T-helper 9 cell (primary cell): ENCODE measurements around the gene VWA8.

Experiments
- DNase-seq: peaks from one replicate; pipeline ENCODE4 v3.0.0-alpha.2; 2020

Gene VWA8

GRCh38 chr13:41722684-41723535 lies 238.0 kb downstream of the VWA8 start:
- no peak for DNase-seq

DNA sequence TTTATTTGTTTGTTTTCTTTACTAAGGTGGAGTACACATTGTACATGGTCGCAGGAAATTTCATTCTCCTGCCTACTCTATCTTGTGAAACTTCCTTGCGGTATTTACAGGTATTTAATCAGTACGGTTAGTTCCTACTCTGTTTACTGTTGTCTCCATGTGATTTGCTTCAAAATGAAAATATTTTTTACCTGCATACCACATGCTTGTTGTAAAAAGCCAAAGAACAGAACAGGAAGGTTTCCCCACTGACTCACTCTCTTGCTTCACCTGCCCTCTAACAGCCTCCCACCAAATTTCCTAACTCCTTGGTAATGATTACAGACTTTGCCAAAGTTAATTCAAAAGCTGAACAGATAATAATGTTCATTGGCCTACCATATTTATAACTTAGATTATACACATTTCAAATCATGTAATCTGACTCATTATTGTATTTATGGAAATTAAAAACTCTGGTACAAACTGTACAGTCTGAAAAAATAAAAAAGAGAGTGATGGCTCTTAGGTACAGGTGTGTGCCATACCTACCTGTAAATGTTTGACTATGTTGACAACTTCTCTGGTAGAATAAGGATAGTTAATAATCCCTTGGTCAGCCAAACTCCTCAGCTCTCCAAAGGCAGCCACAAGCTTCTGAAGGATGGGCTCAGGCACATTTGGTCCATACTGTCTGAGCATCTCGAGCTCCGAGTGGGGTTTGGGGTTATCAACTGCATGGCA lies 239.9 kb downstream of the VWA8 start:
- DNase-seq: no peak

- no peak for DNase-seq
These were observed 244.7 kb downstream of the VWA8 start for GRCh38 chr13:41716236-41716635.

- DNase-seq: no peak
These were observed 247.5 kb downstream of the VWA8 start for GRCh38 chr13:41713405-41713804.

DNA sequence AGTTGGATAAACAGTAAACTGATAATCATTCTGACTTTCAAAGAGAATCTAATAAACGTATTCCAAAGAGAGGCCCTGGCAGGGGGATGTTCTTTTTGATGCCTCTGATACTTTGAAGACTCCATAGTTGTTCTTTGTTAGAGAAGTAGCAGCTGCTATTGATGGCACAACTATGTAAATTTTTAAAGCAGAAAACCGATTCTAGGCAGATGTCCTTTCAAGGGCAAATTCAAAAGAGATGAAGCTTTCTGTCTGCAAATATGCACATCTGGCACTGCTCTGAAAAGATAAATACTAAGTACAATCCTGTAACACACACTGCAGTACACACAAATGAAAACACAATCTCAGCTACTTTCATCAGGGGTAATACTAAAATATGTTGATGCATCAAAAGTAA lies 250.1 kb downstream of the VWA8 start:
- DNase-seq: no peak

GRCh38 chr13:41709511-41709910 lies 251.4 kb downstream of the VWA8 start:
- DNase-seq: no peak

DNA sequence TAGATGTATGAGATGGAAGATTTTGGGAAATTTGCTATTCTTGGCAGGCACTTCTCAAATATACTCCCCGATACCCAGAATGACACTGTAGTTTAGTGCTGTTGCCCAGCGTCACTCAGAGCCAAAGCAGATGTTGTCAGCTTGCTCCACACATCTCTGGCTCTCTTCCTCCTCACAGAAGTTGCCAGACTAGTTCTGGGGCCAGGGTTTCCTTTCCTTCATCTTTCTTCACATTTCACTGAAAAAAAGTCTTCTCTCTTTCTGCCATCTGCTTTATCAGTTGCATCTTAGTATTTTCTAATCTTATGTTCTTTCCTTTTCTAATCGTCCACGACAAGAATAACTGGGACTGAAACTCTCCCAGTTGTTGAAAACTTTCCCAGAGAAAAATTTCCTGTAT lies 252.2 kb downstream of the VWA8 start:
- DNase-seq: no peak

GRCh38 chr13:41707194-41707821 lies 253.6 kb downstream of the VWA8 start:
- no peak for DNase-seq

DNA sequence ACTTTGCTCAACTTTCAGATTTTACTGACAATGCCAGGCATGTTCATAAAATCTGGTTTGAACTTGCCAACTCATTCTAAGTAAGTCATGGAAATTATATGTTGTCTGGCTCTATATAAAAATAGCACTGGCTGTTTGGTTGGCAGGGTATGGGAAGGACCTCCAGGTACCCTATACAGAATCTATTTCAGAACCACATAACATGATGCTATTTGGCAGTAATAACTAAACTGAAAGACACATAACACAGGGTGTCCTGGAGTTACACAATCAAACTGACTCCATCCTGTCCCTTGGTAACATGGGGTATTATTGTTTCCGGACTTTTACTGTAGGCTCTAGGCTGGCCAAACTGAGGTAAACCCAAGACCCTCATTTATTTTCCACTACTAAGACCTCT lies 254.8 kb downstream of the VWA8 start:
- DNase-seq: no peak

GRCh38 chr13:41702540-41702939 lies 258.4 kb downstream of the VWA8 start:
- no peak for DNase-seq

- DNase-seq: no peak
These were observed 259.2 kb downstream of the VWA8 start for GRCh38 chr13:41701676-41702075.

GRCh38 chr13:41700790-41701310 lies 260.1 kb downstream of the VWA8 start:
- DNase-seq: no peak

- DNase-seq: no peak
These were observed 261.1 kb downstream of the VWA8 start for GRCh38 chr13:41699759-41700158.

GRCh38 chr13:41697578-41697977 lies 263.3 kb downstream of the VWA8 start:
- no peak for DNase-seq

- DNase-seq: no peak
These were observed 264.5 kb downstream of the VWA8 start for GRCh38 chr13:41696163-41697003.

DNA sequence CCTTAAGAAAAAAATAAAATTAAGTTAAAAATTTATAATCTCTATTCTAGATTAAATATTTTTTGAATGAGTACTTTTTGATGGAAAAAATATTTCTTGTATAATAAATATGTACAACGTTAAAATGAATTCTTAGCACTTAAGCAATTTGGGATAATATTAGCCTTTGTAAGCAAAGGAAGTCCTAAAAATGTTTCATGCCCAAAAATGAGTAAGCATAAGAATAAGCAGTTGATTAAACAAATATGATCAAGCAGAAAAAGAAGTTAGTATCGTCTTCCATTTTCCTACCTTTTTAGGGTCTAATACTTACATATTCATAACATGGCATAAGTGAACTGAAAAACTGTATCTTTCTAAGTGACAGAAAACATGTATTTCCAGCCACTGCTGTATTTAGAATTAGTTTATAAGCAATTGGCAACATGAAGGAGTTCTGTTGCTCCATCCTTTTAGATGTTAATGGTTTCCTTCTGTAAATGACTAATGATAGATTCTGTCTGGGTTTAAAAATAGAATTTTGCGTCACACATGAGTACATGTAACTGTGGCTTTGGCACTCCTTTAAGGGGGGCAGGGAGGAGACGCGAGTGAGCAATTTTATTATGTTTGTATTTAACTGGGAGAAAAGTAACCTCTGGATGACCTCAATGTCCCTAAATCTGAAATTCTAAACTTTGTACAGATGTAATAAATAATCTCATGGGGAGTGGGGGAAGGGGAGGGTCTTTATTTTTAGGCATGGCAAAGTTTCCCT lies 266.2 kb downstream of the VWA8 start:
- DNase-seq: no peak

DNA sequence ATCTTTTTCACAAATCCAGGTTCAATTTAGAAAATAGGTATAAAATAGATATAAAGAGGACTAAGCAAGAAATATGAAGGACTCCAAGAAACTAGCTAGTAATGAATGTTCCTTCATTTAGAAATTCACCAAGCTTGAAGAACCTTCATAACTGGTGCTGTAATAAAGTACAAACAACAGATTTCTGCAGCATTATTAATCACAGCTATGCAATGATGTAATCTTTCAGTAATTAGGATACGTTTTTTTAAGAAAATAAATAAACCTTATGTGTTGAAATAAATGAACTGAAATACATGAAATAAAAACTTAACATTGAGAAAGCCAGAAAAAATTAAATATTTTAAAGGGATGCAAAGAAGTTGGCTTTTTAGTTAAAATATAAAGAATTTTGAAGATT lies 267.5 kb downstream of the VWA8 start:
- DNase-seq: no peak

DNA sequence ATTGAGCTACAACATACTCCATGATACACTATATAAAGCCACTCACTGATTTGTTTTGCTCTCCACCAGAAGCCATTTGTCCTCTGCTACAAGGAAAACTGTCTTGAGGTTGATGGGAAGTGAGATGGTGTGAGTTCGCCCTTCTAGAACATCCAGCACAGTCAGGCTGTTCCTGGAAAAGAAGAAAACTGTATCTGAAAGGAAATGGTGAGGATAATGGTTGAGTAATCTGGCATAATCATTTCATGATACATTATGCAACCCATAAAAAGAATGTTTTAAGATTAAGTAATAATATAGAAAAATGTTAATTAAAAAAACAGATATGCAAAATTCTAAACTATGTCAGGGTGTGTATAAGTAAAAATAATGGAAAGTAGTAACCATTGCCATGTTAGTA lies 269.6 kb downstream of the VWA8 start:
- no peak for DNase-seq

- no peak for DNase-seq
These were observed 278.1 kb downstream of the VWA8 start for GRCh38 chr13:41682766-41683165.

DNA sequence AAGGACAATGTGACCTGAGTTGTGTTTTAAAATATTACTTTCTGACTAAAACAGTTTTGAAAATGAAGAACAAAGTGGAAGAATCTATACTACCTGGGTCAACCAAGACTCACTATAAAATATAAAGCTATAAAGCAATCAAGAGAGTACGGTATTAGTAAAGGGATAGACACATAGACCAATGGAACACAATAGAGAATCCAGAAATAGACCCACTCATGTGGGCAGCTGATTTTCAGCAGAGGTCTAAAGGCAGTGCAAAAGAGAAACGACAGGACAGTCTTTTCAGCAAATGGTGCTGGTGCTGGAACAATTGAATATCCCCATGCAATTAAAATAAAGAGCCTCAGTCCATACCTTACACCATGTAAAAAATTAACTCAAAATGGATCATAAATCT lies 278.9 kb downstream of the VWA8 start:
- DNase-seq: no peak

- no peak for DNase-seq
These were observed 279.3 kb downstream of the VWA8 start for GRCh38 chr13:41681587-41681986.

- DNase-seq: no peak
These were observed 280.0 kb downstream of the VWA8 start for GRCh38 chr13:41680900-41681299.
